ENCODE results near the gene EMCN.

Gene EMCN

DNA sequence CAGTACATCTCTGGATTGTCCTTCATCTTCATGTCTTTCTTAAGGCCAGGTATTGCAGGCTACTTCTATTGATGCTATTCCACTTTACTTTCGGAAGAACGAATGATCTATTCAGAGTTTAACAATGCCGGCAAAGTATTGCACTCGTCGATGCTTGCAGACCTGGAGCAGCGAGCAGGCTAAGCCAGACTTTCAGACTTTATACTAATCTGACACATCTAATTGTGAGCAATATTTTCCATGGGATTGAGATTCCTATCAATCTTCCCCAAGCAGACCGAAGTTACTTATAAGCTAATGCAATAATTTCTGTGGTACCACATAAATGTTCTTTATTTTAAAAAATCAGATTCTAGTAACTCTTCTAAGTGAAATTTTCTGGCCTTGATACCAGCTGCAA lies 1.6 kb downstream of the EMCN start:
- no peak for TF ChIP-seq POLR2AphosphoS5 (IDR thresholded peaks at IDR 0.05; ENCODE audit: low read depth, low read length)
- TF ChIP-seq TAF1 (IDR thresholded peaks at IDR 0.05; ENCODE audit: borderline replicate concordance, low read depth, low read length): no peak
- TF ChIP-seq POLR2A (IDR thresholded peaks at IDR 0.05; ENCODE audit: low read depth, low read length): no peak

DNA sequence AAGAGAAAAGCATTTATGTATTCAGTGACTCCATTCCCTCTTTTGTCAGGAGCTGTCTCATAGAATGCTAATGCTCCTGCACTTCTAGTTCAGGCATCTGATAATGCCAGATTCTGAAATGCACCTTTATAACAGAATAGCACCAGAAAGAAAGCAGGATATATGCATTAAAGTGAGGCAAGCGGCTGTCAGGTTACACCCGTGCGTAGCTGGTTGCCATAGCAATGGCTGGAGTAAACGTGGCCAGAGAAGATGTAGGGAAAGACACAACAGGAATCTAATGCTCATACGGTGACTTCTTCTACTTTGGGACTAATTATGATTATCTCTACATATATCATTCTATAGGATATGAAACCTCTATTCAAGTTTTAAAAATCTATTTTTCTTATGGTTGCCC lies 5.9 kb downstream of the EMCN start:
- DNase-seq (ENCODE audit: insufficient read length) (no peak), FAIRE-seq (no peak)
- TF ChIP-seq TAF1 (IDR thresholded peaks at IDR 0.05; ENCODE audit: borderline replicate concordance, low read depth, low read length) (no peak), POLR2AphosphoS5 (IDR thresholded peaks at IDR 0.05; ENCODE audit: low read depth, low read length) (no peak), POLR2A (IDR thresholded peaks at IDR 0.05; ENCODE audit: low read depth, low read length) (no peak)

More for the DNA sequence above, 1.6 kb downstream of the EMCN start:
- FAIRE-seq (no peak), DNase-seq (ENCODE audit: insufficient read length) (no peak)

GRCh38 chr4:100510551-100510950 lies 7.3 kb downstream of the EMCN start:
- no peak for DNase-seq (ENCODE audit: insufficient read length)
- TF ChIP-seq TAF1 (IDR thresholded peaks at IDR 0.05; ENCODE audit: borderline replicate concordance, low read depth, low read length): no peak
- TF ChIP-seq POLR2A (IDR thresholded peaks at IDR 0.05; ENCODE audit: low read depth, low read length): no peak
- TF ChIP-seq POLR2AphosphoS5 (IDR thresholded peaks at IDR 0.05; ENCODE audit: low read depth, low read length): no peak
- no peak for FAIRE-seq

DNA sequence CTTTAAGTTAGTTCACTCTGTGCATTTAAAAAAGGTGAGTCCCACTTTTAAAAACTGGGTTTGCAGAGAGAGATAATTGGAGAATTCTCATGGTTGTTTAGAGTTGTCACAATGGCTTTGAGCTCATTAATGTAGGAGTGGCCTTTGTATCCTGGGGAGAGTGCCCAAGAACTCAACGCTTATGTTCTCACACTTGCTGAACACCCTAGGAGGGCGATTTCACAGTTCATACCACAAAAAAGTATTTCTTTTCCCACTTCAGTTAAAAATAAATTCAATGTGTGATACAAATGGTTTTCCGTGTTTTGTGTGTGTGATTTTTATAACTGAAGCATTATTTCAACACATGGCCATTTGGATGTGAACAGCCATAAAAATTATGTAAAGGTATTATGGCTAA lies 8.4 kb downstream of the EMCN start:
- FAIRE-seq (no peak), DNase-seq (ENCODE audit: insufficient read length) (no peak)
- TF ChIP-seq POLR2A (IDR thresholded peaks at IDR 0.05; ENCODE audit: low read depth, low read length) (no peak), TAF1 (IDR thresholded peaks at IDR 0.05; ENCODE audit: borderline replicate concordance, low read depth, low read length) (no peak), POLR2AphosphoS5 (IDR thresholded peaks at IDR 0.05; ENCODE audit: low read depth, low read length) (no peak)

DNA sequence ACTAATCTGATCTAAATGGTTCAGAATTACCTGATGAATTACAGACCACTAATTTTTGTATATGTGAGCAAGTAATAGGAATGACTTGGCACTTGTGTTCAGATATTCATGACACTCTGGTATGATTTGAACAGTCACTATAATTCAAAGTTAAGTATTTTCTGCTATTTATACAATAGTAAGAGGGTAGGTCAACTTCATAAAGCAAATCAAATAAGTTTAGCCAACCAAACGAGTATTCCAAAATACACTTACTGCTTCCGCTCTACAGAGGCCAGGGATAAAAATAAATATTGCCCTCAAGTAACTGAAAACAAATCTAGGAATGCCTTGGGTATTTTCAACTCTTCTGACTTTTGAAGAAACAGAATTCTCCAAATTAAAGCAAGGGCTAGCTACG lies 9.1 kb downstream of the EMCN start:
- TF ChIP-seq POLR2A (IDR thresholded peaks at IDR 0.05; ENCODE audit: low read depth, low read length) (no peak), TAF1 (IDR thresholded peaks at IDR 0.05; ENCODE audit: borderline replicate concordance, low read depth, low read length) (no peak), POLR2AphosphoS5 (IDR thresholded peaks at IDR 0.05; ENCODE audit: low read depth, low read length) (no peak)
- FAIRE-seq: no peak
- DNase-seq (ENCODE audit: insufficient read length): no peak

DNA sequence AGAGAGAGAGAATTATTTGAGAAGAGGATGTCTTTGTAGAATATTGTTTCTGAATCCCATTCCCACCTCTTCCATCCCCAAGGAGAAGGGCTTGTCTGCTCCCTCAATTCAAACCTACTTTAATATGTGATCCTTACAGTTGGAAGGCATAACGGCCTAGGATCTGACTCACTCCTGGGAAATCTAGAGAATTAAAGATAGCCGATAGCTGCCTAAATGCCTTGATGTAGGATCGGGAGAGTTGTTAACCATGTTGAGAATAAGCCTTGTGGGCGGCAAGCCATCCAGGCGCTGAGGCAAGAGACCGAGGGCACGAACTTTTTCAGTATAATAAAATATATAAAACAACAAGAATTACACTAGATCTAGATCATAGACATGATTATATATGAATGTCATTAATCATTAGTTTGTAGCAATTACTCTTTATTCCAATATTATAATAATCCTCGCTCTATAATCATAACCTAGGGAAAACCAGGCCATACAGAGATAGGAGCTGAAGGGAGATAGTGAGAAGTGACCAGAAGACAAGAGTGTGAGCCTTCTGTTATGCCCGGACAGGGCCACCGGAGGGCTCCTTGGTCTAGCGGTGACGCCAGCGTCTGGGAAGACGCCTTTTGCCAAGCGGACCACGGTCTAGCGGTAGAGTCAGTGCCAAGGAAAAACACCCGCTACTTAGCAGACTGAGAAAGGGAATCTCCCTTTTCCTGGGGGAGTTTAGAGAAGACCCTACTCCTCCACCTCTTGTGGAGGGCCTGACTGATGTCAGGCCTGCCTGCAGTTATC lies 13.5 kb downstream of the EMCN start:
- TF ChIP-seq POLR2A (IDR thresholded peaks at IDR 0.05; ENCODE audit: low read depth, low read length) (no peak), POLR2AphosphoS5 (IDR thresholded peaks at IDR 0.05; ENCODE audit: low read depth, low read length) (no peak), TAF1 (IDR thresholded peaks at IDR 0.05; ENCODE audit: borderline replicate concordance, low read depth, low read length) (no peak)
- DNase-seq (ENCODE audit: insufficient read length) (no peak), FAIRE-seq (no peak)

- TF ChIP-seq POLR2A (IDR thresholded peaks at IDR 0.05; ENCODE audit: low read depth, low read length) (no peak), POLR2AphosphoS5 (IDR thresholded peaks at IDR 0.05; ENCODE audit: low read depth, low read length) (no peak), TAF1 (IDR thresholded peaks at IDR 0.05; ENCODE audit: borderline replicate concordance, low read depth, low read length) (no peak)
- DNase-seq (ENCODE audit: insufficient read length): no peak
- FAIRE-seq: no peak
Observed at GRCh38 chr4:100497791-100498190, 20.0 kb downstream of the EMCN start.

- TF ChIP-seq POLR2A (IDR thresholded peaks at IDR 0.05; ENCODE audit: low read depth, low read length) (no peak), POLR2AphosphoS5 (IDR thresholded peaks at IDR 0.05; ENCODE audit: low read depth, low read length) (no peak), TAF1 (IDR thresholded peaks at IDR 0.05; ENCODE audit: borderline replicate concordance, low read depth, low read length) (no peak)
- FAIRE-seq (no peak), DNase-seq (ENCODE audit: insufficient read length) (no peak)
Observed at GRCh38 chr4:100495074-100495473, 22.7 kb downstream of the EMCN start.

DNA sequence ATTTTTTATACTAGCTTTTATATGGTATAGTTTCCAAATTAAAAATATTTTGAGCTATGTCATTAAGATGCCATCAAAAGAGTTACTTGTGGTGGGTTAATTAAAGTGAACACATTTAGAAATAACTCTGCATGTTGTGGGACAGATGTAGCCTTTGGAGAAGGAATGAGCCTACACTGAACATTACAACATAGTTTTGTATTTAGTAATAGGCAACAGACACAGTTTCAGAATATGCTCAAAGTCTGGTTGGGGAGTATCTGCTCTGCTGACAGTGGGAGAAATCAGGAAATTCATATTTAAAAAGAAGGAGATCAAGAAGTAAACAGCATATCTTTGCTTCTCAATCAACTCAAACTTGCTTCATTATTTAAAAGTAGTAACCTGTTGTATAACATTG lies 23.7 kb downstream of the EMCN start:
- no peak for FAIRE-seq
- TF ChIP-seq POLR2AphosphoS5 (IDR thresholded peaks at IDR 0.05; ENCODE audit: low read depth, low read length) (no peak), TAF1 (IDR thresholded peaks at IDR 0.05; ENCODE audit: borderline replicate concordance, low read depth, low read length) (no peak), POLR2A (IDR thresholded peaks at IDR 0.05; ENCODE audit: low read depth, low read length) (no peak)
- DNase-seq (ENCODE audit: insufficient read length): no peak

- DNase-seq (ENCODE audit: insufficient read length): no peak
- no peak for FAIRE-seq
- no peak for TF ChIP-seq POLR2A (IDR thresholded peaks at IDR 0.05; ENCODE audit: low read depth, low read length)
- TF ChIP-seq TAF1 (IDR thresholded peaks at IDR 0.05; ENCODE audit: borderline replicate concordance, low read depth, low read length): no peak
- TF ChIP-seq POLR2AphosphoS5 (IDR thresholded peaks at IDR 0.05; ENCODE audit: low read depth, low read length): no peak
Observed at GRCh38 chr4:100493756-100494155, 24.1 kb downstream of the EMCN start.

DNA sequence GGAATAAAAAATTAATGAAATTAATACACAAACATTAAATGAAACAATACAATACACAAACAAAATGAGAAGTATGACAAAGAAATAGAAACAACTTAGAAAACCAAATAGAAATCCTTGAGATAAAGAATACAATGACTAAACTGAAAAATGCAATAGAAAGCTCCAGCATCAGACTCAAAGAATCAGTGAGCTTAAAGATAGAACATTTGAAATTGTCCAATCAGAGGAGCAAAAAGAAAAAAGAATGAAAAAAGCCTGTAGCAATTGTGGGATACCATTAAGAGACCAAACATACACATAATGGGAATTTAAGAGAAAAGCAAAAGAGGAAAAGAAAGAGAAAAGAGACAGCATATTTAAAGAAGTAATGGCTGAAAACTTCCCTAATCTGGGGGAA lies 25.7 kb downstream of the EMCN start:
- FAIRE-seq (no peak), DNase-seq (ENCODE audit: insufficient read length) (no peak)
- TF ChIP-seq POLR2AphosphoS5 (IDR thresholded peaks at IDR 0.05; ENCODE audit: low read depth, low read length) (no peak), TAF1 (IDR thresholded peaks at IDR 0.05; ENCODE audit: borderline replicate concordance, low read depth, low read length) (no peak), POLR2A (IDR thresholded peaks at IDR 0.05; ENCODE audit: low read depth, low read length) (no peak)

DNA sequence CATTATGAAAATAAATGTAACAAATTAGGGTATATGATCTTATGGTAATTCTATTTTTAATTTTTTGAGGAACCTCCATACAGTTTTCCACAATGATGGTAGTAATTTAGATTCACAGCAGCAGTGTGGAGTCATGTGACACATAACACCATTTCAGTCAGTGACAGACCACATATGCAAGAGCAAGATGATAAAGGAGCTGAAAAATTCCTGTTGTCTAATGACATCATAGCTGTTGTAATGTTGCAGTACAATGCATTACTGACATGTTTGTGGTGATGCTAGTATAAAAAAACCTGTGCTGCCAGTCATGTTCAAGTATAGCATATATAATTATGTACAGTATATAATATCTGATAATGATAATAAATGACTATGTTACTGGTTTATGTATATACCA lies 28.5 kb downstream of the EMCN start:
- FAIRE-seq (no peak), DNase-seq (ENCODE audit: insufficient read length) (no peak)
- TF ChIP-seq POLR2A (IDR thresholded peaks at IDR 0.05; ENCODE audit: low read depth, low read length) (no peak), POLR2AphosphoS5 (IDR thresholded peaks at IDR 0.05; ENCODE audit: low read depth, low read length) (no peak), TAF1 (IDR thresholded peaks at IDR 0.05; ENCODE audit: borderline replicate concordance, low read depth, low read length) (no peak)

Measured in GM12892 (cell line).